Stomach (tissue), 4 donors: ENCODE measurements around the gene SLC13A3.

ENCODE experiments used
- EP300 ChIP-seq: sonication (generic); formaldehyde crosslinking; IDR thresholded peaks from one replicate; pipeline ENCODE4 v1.6.1; 2017; ENCODE audit warnings: antibody characterized with exemption
- POLR2A ChIP-seq, 4 donors: fragments of 450-650 bp; IDR thresholded peaks; one replicate each; pipeline ENCODE4 v1.6.1; 2016; ENCODE audit warnings: antibody characterized with exemption in 4 of 4, control low read depth in 2 of 4, mild to moderate bottlenecking in 1 of 4, moderate library complexity in 1 of 4
- POLR2AphosphoS5 ChIP-seq, 3 donors: sonication (generic); formaldehyde crosslinking; IDR thresholded peaks; one replicate each; pipeline ENCODE4 v1.6.1; 2016; ENCODE audit warnings: antibody characterized with exemption in 3 of 3
- TF ChIP-seq, protein P1 (sequence below), 7 experiments: fragments of 450-650 bp in 4 of 7; fragments of 200-600 bp in 3 of 7; sonication (generic) in 3 of 7; IDR thresholded peaks; one replicate each; pipeline ENCODE4 v1.5.1; 2016 to 2019; ENCODE audit warnings: antibody characterized with exemption in 7 of 7, control low read depth in 2 of 7, mild to moderate bottlenecking in 1 of 7

- no peak for TF ChIP-seq POLR2AphosphoS5 (IDR thresholded peaks at IDR 0.05)
- TF ChIP-seq POLR2A (IDR thresholded peaks at IDR 0.05), result no peak
- TF ChIP-seq, protein P1, sequence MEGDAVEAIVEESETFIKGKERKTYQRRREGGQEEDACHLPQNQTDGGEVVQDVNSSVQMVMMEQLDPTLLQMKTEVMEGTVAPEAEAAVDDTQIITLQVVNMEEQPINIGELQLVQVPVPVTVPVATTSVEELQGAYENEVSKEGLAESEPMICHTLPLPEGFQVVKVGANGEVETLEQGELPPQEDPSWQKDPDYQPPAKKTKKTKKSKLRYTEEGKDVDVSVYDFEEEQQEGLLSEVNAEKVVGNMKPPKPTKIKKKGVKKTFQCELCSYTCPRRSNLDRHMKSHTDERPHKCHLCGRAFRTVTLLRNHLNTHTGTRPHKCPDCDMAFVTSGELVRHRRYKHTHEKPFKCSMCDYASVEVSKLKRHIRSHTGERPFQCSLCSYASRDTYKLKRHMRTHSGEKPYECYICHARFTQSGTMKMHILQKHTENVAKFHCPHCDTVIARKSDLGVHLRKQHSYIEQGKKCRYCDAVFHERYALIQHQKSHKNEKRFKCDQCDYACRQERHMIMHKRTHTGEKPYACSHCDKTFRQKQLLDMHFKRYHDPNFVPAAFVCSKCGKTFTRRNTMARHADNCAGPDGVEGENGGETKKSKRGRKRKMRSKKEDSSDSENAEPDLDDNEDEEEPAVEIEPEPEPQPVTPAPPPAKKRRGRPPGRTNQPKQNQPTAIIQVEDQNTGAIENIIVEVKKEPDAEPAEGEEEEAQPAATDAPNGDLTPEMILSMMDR (IDR thresholded peaks at IDR 0.05), result no peak
- no peak for TF ChIP-seq EP300
Observed at GRCh38 chr20:46587986-46588385, 63.3 kb downstream of the SLC13A3 start.
